ENCODE measurements around the gene ADM.

DNA sequence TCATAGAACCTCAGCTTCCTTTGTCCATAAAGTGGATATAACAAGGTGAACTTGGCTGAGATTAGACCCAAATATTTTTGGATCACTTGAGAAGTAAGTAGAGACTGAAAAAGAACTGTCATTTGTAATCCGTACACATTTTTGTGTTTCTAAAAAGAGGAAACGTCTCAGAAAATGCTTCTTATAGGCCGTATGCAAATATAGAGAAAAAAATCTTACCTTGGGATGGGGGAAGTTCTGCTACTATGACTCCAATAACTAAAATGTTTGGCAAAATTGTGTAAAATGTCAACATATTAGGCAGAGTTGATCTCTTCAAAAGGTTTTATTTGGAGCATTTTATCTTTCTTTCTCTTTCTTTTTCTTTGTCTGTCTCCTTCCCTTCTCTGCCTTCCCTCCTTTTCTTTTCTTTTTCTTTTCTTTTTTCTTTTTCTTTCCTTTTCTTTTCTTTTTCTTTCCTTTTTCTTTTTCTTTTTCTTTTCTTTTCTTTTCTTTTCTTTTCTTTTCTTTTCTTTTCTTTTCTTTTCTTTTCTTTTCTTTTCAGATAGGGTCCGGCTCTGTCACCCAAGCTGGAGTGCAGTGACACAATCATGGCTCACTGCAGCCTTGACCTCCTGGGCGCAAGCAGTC, 48.2 kb downstream of the ADM start:
- TF ChIP-seq, protein P1, sequence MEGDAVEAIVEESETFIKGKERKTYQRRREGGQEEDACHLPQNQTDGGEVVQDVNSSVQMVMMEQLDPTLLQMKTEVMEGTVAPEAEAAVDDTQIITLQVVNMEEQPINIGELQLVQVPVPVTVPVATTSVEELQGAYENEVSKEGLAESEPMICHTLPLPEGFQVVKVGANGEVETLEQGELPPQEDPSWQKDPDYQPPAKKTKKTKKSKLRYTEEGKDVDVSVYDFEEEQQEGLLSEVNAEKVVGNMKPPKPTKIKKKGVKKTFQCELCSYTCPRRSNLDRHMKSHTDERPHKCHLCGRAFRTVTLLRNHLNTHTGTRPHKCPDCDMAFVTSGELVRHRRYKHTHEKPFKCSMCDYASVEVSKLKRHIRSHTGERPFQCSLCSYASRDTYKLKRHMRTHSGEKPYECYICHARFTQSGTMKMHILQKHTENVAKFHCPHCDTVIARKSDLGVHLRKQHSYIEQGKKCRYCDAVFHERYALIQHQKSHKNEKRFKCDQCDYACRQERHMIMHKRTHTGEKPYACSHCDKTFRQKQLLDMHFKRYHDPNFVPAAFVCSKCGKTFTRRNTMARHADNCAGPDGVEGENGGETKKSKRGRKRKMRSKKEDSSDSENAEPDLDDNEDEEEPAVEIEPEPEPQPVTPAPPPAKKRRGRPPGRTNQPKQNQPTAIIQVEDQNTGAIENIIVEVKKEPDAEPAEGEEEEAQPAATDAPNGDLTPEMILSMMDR (IDR thresholded peaks at IDR 0.05): no peak
- TF ChIP-seq POLR2A (IDR thresholded peaks at IDR 0.05): no peak
